Panc1 (cell line): Measurements from ENCODE around the gene LDB2. TPM values are rescaled to one million over a fixed set of nuclear protein-coding genes. Genes with fewer than 3 reads are reported as not detected.

Experiments used
- ATAC-seq: fragments of 200-7000 bp; cut with Tn5 transposase; 2 replicates; pipeline ENCODE4 v1.9.1; 2020; ENCODE audit warnings: mild to moderate bottlenecking, moderate library complexity
- BruUV-seq: library from RNA; stranded (reverse); fragments of 400-500 nt; replicated peaks from 2 replicates; lab custom pipeline; 2021; lab: Mats Ljungman, UMichigan
- CTCF ChIA-PET: fragments of 300-600 bp; sonication (Branson Sonifier 250); formaldehyde crosslinking; loops from one replicate; lab custom pipeline; 2022; ENCODE audit warnings: antibody characterized with exemption; lab: Charles Lee
- POLR2A ChIA-PET: fragments of 300-600 bp; sonication (Branson Sonifier 250); formaldehyde crosslinking; loops from one replicate; lab custom pipeline; 2022; ENCODE audit warnings: antibody characterized with exemption; lab: Charles Lee
- DNase-seq: peaks from one replicate; pipeline ENCODE4 v3.0.0-alpha.2; 2010; ENCODE audit warnings: low read depth, low spot score
- H3K27ac ChIP-seq: 2 replicates; pipeline ENCODE4 v1.5.1; 2011; ENCODE audit warnings: mild to moderate bottlenecking, low read length, inconsistent platforms
- H3K27me3 ChIP-seq: fragments of 200-500 bp; sonication (Bioruptor generic); 2 replicates; pipeline ENCODE4 v1.6.0; 2014; ENCODE audit warnings: low read length, inconsistent platforms; ENCODE audit not compliant: control insufficient read depth, insufficient read depth
- H3K36me3 ChIP-seq: fragments of 200-500 bp; sonication (Bioruptor generic); 2 replicates; pipeline ENCODE4 v1.5.1; 2014; ENCODE audit warnings: inconsistent platforms, mild to moderate bottlenecking, low read length, moderate library complexity; ENCODE audit not compliant: control insufficient read depth, insufficient read depth
- H3K4me1 ChIP-seq: 2 replicates; pipeline ENCODE4 v1.5.1; 2011; ENCODE audit warnings: inconsistent platforms, mild to moderate bottlenecking, low read length, moderate library complexity; ENCODE audit not compliant: control insufficient read depth, insufficient read depth
- H3K4me3 ChIP-seq, 2 experiments: 2 replicates each; pipeline ENCODE4 v1.5.1; 2011 to 2012; ENCODE audit warnings: low read depth in 2 of 2, low read length in 2 of 2, mild to moderate bottlenecking in 2 of 2, inconsistent platforms in 1 of 2, moderate library complexity in 1 of 2
- H3K9me3 ChIP-seq: fragments of 200-500 bp; sonication (Bioruptor generic); 2 replicates; pipeline ENCODE4 v1.5.1; 2014; ENCODE audit warnings: low read depth, mild to moderate bottlenecking, inconsistent platforms, low read length, moderate library complexity; ENCODE audit not compliant: control insufficient read depth, insufficient read depth
- CTCF ChIP-seq: fragments of 450-650 bp; IDR thresholded peaks from 2 replicates; pipeline ENCODE4 v1.5.1; 2017; ENCODE audit warnings: mild to moderate bottlenecking
- POLR2AphosphoS5 ChIP-seq: IDR thresholded peaks from 2 replicates; pipeline ENCODE4 v1.6.1; 2012; ENCODE audit warnings: mild to moderate bottlenecking, low read depth, low read length, moderate library complexity
- REST ChIP-seq, 2 experiments: IDR thresholded peaks; 2 replicates each; pipeline ENCODE4 v1.6.1; 2011 to 2012; ENCODE audit warnings: low read depth in 2 of 2, control low read depth in 1 of 2, low read length in 1 of 2, mild to moderate bottlenecking in 1 of 2, moderate library complexity in 1 of 2; ENCODE audit not compliant: insufficient read depth in 1 of 2
- SIN3A ChIP-seq: IDR thresholded peaks from 2 replicates; pipeline ENCODE4 v1.6.1; 2012; ENCODE audit warnings: low read depth, mild to moderate bottlenecking, low read length, moderate library complexity, borderline replicate concordance; ENCODE audit not compliant: insufficient read depth
- TCF7L2 ChIP-seq: IDR thresholded peaks from 2 replicates; pipeline ENCODE4 v1.6.1; 2011; ENCODE audit warnings: mild to moderate bottlenecking, low read depth, low read length, inconsistent platforms
- in situ Hi-C: cut with HindIII; loops from 2 replicates; pipeline ENCODE4 v1.10.0; 2016; ENCODE audit warnings: low sequenced_read_pairs, low pct_unique_long_range_greater_than_20kb
- intact Hi-C: fragments of 100-400 bp; cut with micrococcal nuclease; formaldehyde crosslinking; loops from one replicate; pipeline ENCODE4 v1.10.0; 2022; ENCODE audit not compliant: unreplicated experiment
- total RNA-seq: library from RNA; stranded (reverse); gene quantifications from one replicate; pipeline ENCODE4 v1.2.1, GENCODE V29; 2021; ENCODE audit not compliant: unreplicated experiment

The LDB2 gene
- total RNA-seq, 1 experiment from 2014 or later = not detected

DNA sequence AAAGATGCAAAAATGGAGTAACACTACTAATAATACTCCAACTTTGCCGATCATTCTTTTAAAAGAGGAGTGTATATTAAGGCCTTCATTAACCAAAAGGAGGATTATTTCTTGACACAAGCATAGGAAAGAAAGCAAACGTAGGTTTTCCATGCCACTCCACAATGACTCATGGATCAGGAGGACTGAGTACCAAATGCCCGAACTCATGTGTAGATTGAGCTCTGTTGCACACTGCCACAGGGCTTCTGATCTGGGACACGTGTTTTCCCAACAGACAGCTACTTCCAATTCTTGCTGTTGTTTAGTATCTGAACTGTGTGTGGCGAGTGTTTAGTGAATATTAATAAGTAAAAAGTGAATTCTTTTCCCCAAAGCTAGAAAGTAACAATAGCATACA lies 131.2 kb downstream of the LDB2 start:
- ChIA-PET CTCF (no interaction called here), POLR2A (no interaction called here)
- Histone ChIP-seq H3K9me3 (no peaks in the 10 kb centered on the region), H3K27me3 (no peaks in the 10 kb centered on the region), H3K4me3 (no peak overlapping the region), H3K27ac (no peak overlapping the region), H3K36me3 (no peaks in the 10 kb centered on the region), H3K4me1 (no peaks in the 10 kb centered on the region)
- BruUV-seq = no TSS peak
- DNase-seq (no peak), ATAC-seq (no peak)
- intact Hi-C loops (no loop called here), in situ Hi-C loops (no loop called here)
- TF ChIP-seq TCF7L2 = no peak
- TF ChIP-seq REST (IDR thresholded peaks at IDR 0.05; ENCODE audit: insufficient read depth in 1 of 2, low read depth in 2 of 2, low read length in 1 of 2) = no peak
- TF ChIP-seq POLR2AphosphoS5 = no peak
- TF ChIP-seq CTCF = no peak
- TF ChIP-seq SIN3A = no peak

DNA sequence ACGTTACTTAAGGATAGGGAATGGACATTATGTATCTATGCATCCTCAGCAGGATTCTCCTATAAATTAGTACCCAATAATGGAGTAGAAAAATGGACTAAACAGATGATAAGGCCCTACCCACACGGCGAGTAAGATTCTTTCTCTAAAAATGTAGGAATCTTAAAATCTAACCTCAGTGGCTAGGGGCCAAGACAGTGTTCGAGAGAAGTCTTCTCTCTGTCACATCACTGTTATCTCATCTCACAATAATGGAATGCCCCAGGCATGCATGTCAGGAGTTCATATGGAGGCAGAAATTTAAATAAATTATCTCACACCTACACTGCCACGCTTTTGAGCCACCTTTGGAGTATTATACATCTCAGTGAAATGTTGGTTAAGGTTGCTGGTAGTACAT lies 132.9 kb downstream of the LDB2 start:
- TF ChIP-seq SIN3A (no peak), POLR2AphosphoS5 (no peak), CTCF (no peak), TCF7L2 (no peak), REST (IDR thresholded peaks at IDR 0.05; ENCODE audit: insufficient read depth in 1 of 2, low read depth in 2 of 2, low read length in 1 of 2) (no peak)
- ChIA-PET POLR2A (no interaction called here), CTCF (no interaction called here)
- Histone ChIP-seq H3K4me3 (no peak overlapping the region), H3K36me3 (no peaks in the 10 kb centered on the region), H3K27ac (no peak overlapping the region), H3K9me3 (no peaks in the 10 kb centered on the region), H3K27me3 (no peaks in the 10 kb centered on the region), H3K4me1 (no peaks in the 10 kb centered on the region)
- BruUV-seq = no TSS peak
- ATAC-seq = no peak
- in situ Hi-C loops = no loop called here
- intact Hi-C loops = no loop called here
- no peak for DNase-seq
